Coronary artery (tissue), 2 donors: ENCODE measurements around the gene ZBTB20.

Experiments
- DNase-seq: peaks from one replicate; pipeline ENCODE4 v3.0.0-alpha.2; 2017; ENCODE audit warnings: low spot score
- H3K27ac ChIP-seq, 2 donors: fragments of 200-600 bp; sonication (generic); one replicate each; pipeline ENCODE4 v1.5.1; 2016 to 2019
- H3K4me3 ChIP-seq: fragments of 200-600 bp; sonication (generic); 2 replicates; pipeline ENCODE4 v1.5.1; 2016; ENCODE audit warnings: mild to moderate bottlenecking, moderate library complexity
- CTCF ChIP-seq: fragments of 200-600 bp; sonication (generic); IDR thresholded peaks from one replicate; pipeline ENCODE4 v1.5.1; 2019; ENCODE audit warnings: antibody characterized with exemption

The ZBTB20 gene

GRCh38 chr3:115161168-115161834 is 14.2 kb upstream of the ZBTB20 start:
- Histone ChIP-seq H3K27ac (no peak overlapping the region), H3K4me3 (no peak overlapping the region)
- TF ChIP-seq CTCF: no peak
- DNase-seq: no peak

GRCh38 chr3:115160295-115160694 is 13.2 kb upstream of the ZBTB20 start:
- TF ChIP-seq CTCF: no peak

GRCh38 chr3:115156046-115156654 is 9.1 kb upstream of the ZBTB20 start:
- Histone ChIP-seq H3K4me3 (no peak overlapping the region), H3K27ac (no peak overlapping the region)
- TF ChIP-seq CTCF: no peak
- DNase-seq: no peak

More at GRCh38 chr3:115160295-115160694, 13.2 kb upstream of the ZBTB20 start:
- Histone ChIP-seq H3K4me3 (no peak overlapping the region), H3K27ac (no peak overlapping the region)
- DNase-seq: no peak

- DNase-seq: no peak
- Histone ChIP-seq H3K27ac (no peak overlapping the region), H3K4me3 (no peak overlapping the region)
- no peak for TF ChIP-seq CTCF
These were observed 7.5 kb upstream of the ZBTB20 start for GRCh38 chr3:115154611-115155010.

GRCh38 chr3:115151921-115152320 is 4.8 kb upstream of the ZBTB20 start:
- TF ChIP-seq CTCF: no peak
- no peak for DNase-seq
- Histone ChIP-seq H3K4me3 (no peak overlapping the region), H3K27ac (no peak overlapping the region)

- H3K27ac ChIP-seq: peak overlapping the region; percentile 97 to 100
- TF ChIP-seq CTCF: no peak
- H3K4me3 ChIP-seq: peak overlapping the region; percentile 83
- no peak for DNase-seq
These were observed 1.2 kb upstream of the ZBTB20 start for GRCh38 chr3:115148142-115148790.
